ENCODE measurements around the gene MRGPRX2.

MRGPRX2 gene

GRCh38 chr11:19073454-19074415 lies 13.2 kb upstream of the MRGPRX2 start:
- no peak for DNase-seq

- DNase-seq: no peak
These were observed 11.9 kb upstream of the MRGPRX2 start for GRCh38 chr11:19072464-19072863.

DNA sequence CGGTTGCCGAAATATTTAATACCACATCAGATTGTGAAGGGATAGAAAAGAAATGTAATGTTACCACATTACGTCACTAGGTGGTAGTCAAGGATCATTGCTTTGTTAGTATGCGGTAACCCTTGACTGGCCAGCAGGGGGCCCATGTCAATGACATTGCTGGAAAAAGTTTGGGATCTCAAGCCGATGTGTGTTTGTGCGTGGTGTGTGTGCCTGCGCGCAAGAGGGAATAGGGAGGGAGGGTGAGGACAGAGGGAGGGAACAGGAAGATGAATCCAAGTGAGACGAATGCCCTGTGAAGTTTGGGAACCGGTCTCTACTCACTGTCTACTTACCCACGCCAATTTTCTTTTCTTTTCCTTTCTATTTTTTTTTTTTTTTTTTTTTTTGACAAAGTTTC lies 10.7 kb upstream of the MRGPRX2 start:
- DNase-seq: peak; percentile 80 to 89

- no peak for DNase-seq
These were observed 684 bp downstream of the MRGPRX2 start for GRCh38 chr11:19059833-19060232.

GRCh38 chr11:19055905-19056304 lies 4.6 kb downstream of the MRGPRX2 start:
- DNase-seq: no peak

GRCh38 chr11:19055016-19055415 lies 5.5 kb downstream of the MRGPRX2 start:
- DNase-seq: no peak

GRCh38 chr11:19053909-19054308 lies 6.6 kb downstream of the MRGPRX2 start:
- no peak for DNase-seq

DNA sequence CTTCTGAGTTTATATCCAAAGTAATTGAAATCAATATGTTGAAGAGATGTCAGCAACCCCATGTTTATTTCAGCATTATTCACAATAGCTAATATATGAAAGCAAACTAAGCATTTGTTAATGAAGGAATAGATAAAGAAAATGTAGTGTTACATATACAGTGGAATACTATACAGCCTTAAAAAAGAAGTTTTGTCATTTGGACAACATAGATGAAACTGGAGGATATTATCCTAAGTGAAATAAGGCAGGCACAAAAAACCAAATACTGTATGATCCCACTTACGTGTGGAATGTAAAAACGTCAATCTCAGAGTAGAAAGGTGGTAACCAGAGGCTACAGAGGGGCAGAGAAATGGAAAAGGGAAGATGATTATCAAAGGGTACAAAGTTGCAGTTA lies 10.2 kb downstream of the MRGPRX2 start:
- no peak for DNase-seq

GRCh38 chr11:19049351-19049750 lies 11.2 kb downstream of the MRGPRX2 start:
- no peak for DNase-seq

DNA sequence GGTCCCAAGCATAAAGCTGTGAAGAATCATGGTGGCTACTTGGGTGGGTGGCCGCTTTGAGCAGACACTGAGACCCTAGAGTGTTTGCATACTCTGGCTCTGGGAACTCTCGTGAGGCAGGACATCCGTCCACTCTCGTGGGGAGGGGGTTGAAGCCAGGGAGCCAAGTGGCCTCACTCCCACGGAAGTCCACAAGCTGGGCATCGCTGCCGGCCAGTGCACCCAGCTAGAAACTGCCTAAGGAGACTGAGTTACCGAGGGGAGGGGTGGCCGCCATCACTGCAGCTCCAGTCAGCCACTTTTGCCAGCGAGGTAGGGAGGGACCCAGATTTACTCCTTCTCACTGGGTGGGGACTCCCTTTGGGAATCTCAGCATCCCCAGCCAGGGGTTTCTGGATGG lies 20.5 kb downstream of the MRGPRX2 start:
- no peak for DNase-seq

DNA sequence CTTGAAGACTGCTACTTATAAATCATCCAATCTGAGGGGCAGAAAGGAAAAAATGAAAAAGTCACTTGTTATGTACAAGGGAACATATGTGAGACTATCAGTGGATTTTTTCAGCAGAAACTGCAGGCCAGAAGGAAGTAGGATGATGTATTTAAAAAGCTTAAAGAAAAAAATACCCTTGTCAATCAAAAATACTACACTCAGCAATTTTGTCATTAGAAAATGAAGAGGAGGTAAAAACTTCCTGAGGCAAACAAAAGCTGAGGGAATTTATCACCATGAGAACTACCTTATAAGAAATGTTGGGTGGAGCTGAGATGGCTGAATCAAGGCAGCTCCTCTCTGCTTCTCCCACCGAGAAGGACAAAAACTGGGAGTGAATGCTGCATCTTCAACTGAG lies 21.1 kb downstream of the MRGPRX2 start:
- DNase-seq: no peak

GRCh38 chr11:19032990-19033389 lies 27.5 kb downstream of the MRGPRX2 start:
- DNase-seq: no peak

GRCh38 chr11:19027829-19028595 lies 32.5 kb downstream of the MRGPRX2 start:
- DNase-seq: no peak

DNA sequence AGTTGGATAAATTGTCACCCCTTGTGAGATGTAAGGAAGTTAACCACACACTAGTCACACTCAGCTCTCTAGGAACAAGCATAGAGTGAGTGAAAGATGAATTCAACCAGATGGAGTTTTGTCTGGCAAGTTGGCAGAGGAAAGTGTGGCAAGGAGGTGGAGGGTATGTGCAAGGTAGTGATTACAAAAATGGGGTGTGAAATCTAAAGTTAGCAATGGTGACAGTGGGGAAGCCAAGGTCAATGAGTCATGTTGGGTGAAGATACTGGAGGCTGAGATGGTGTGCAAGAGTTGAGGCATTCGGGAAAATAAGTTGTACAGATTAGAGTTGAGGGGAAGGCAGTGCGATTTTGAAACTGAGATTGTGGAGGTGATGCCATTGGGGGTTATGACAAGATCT lies 33.7 kb downstream of the MRGPRX2 start:
- DNase-seq: no peak

DNA sequence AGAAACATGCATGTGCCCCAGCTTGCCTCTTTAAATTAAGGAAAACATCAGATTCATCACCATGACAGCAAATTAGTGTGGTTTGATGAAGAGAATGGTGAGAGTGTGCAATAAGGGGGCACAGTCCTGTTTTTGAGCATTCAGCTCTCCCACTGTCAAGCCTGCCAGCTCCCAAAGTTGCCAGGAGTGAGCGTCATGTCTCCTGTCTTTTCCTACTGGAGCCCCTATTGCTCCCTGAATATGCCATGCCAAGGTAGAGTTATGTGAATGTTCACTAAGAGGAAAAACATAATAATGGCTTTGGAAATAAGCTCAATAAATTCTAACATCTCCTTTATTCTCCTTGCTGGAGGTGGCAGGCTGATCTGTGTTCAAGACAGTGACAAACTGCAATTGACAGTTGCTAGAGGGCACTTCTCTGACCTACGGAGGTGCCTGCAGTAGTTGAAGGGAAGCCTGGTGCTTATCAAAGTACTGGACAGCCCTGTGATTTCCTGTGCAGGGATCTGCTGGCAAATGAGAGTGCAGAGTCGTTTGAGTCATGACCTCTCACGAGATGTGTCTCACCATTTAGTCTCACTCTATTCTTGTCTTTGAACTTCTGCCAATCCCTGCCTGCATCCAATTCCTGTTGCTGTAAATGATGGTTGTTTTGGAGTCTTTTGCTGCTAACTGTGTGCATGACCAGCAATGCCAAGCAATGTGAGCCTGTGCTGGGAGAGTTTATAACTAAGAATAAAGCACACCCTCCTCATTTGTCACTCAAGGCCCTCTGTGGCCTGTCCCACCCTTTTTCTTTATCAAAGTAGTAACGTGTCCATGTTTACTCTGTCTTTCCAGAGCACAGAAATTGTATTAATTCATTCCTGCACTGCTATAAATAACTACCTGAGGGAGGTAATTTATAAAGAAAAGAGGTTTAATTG lies 34.8 kb downstream of the MRGPRX2 start:
- DNase-seq: no peak

- DNase-seq: no peak
These were observed 39.7 kb downstream of the MRGPRX2 start for GRCh38 chr11:19020831-19021230.

DNA sequence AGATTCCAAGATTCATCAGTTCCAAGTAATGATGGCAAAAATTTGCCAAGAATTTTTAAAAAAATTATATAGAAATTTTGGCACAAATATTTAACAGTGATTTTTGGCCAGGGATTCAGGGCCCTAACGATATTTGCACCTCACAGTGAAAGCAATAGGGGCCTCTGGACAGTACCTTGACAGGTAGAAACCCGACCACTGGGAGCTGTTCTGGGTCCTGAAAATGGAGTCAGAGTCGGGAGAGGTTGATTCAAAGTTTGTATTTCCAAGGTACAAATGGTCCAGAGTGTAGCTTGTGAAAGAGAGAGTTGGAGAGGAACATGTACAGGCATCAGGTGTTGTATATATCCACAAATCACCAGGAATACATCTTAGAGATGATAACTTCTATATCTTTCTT lies 41.6 kb downstream of the MRGPRX2 start:
- DNase-seq: no peak

DNA sequence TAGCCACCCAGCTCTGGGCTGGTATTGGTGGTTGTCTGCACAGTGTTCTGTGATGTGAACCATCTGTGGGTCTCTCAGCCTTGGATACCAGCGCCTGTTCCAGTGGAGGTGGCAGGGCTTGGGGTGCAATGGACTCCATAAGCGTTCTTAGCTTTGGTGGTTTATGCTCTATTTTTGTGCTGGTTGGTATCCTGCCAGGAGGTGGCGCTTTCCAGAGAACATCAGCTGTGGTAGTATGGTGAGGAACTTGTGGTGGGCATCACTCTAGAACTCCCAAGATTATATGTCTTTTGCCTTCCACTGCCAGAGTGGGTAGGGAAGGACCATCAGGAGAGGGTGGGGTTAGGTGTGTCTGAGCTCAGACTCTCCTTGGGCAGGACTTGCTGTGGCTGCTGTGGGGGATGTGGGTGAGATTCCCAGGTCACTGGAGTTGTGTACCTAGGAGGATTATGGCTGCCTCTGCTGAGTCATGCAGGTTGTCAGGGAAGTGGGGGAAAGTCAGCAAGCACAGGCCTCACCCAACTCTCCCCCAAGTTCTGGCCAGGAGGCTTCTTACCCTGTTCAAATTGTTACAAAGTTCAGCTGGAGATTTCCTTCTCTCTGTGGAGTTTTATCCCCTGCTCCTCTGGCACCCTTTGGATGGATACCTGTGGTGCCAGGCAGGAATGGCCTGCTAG lies 47.2 kb downstream of the MRGPRX2 start:
- DNase-seq: no peak

DNA sequence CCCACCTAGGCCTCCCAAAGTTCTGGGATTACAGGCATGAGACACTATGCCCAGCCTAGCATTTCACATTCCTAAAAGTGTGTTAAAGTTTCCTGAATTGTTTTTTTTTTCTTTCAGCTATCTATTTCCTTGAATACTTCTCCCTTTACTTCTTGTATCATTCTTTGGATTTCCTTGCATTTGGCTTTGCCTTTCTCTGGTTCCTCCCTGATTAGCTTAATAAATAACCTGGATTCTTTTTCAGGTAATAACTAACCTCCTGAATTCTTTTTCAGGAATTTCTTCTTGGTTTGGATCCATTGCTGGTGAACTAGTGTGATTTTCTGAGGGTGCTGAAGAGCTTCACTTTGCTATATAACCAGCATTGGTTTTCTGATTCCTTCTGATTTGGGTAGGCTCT lies 47.9 kb downstream of the MRGPRX2 start:
- DNase-seq: no peak

Data from NCI-H446 (cell line).